ENCODE measurements around the gene NDUFS2. TPM values are rescaled to one million over a fixed set of nuclear protein-coding genes. Genes with fewer than 3 reads are reported as not detected.

The NDUFS2 gene
- total and polyA plus RNA-seq, 9 of the 15 experiments (the other 6 are each of a cell fraction or from before 2014, with no cell fraction given), result 70.0 to 176 (median 141) TPM

- TF ChIP-seq POLR2B (IDR thresholded peaks at IDR 0.05; ENCODE audit: low read depth, partially characterized antibody) (peak; percentile 39), ZNF780A (CRISPR knock-in tag; IDR thresholded peaks at IDR 0.05) (no peak), MECOM (CRISPR knock-in tag; IDR thresholded peaks at IDR 0.05) (no peak), FOXO4 (CRISPR knock-in tag; IDR thresholded peaks at IDR 0.05) (no peak), RUNX1 (IDR thresholded peaks at IDR 0.05; ENCODE audit: low read depth) (no peak), BRF2 (IDR thresholded peaks at IDR 0.05; ENCODE audit: borderline replicate concordance, insufficient read depth, insufficient read length) (no peak), TBP (optimal IDR thresholded peaks at IDR 0.05; ENCODE audit: low read depth, low read length) (no peak), ZNF766 (CRISPR knock-in tag; conservative IDR thresholded peaks at IDR 0.05) (no peak), ARID3B (CRISPR knock-in tag; IDR thresholded peaks at IDR 0.05; ENCODE audit: borderline replicate concordance) (no peak), ZNF23 (CRISPR knock-in tag; IDR thresholded peaks at IDR 0.05) (no peak), DNMT1 (IDR thresholded peaks at IDR 0.05) (no peak), POLR2H (tag; IDR thresholded peaks at IDR 0.05; ENCODE audit: low read depth) (no peak), CREM (IDR thresholded peaks at IDR 0.05; ENCODE audit: low read depth) (0 out of 2 replicates have a peak, but pooled peaks have one; percentile 7), ZKSCAN8 (CRISPR knock-in tag; IDR thresholded peaks at IDR 0.05) (no peak), U2AF2 (optimal IDR thresholded peaks at IDR 0.05; ENCODE audit: low read depth, low read length) (no peak), ZNF512 (tag; IDR thresholded peaks at IDR 0.05) (no peak), MAZ (CRISPR knock-in tag; conservative IDR thresholded peaks at IDR 0.05 in 1 of 2, IDR thresholded peaks at IDR 0.05 in 1 of 2) (0 out of 4 replicates have a peak, but pooled peaks of 1 of the 2 experiments have one; percentile 0), PHF20 (IDR thresholded peaks at IDR 0.05; ENCODE audit: partially characterized antibody) (no peak)
- TF ChIP-seq, protein P1, sequence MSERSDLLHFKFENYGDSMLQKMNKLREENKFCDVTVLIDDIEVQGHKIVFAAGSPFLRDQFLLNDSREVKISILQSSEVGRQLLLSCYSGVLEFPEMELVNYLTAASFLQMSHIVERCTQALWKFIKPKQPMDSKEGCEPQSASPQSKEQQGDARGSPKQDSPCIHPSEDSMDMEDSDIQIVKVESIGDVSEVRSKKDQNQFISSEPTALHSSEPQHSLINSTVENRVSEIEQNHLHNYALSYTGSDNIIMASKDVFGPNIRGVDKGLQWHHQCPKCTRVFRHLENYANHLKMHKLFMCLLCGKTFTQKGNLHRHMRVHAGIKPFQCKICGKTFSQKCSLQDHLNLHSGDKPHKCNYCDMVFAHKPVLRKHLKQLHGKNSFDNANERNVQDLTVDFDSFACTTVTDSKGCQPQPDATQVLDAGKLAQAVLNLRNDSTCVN (CRISPR knock-in tag; IDR thresholded peaks at IDR 0.05), result no peak
- TF ChIP-seq, protein P2, sequence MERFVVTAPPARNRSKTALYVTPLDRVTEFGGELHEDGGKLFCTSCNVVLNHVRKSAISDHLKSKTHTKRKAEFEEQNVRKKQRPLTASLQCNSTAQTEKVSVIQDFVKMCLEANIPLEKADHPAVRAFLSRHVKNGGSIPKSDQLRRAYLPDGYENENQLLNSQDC (CRISPR knock-in tag; IDR thresholded peaks at IDR 0.05), result no peak
Observed at GRCh38 chr1:161200421-161200991, 1.7 kb upstream of the NDUFS2 start (continued).
